T-helper 2 cell (primary cell): ENCODE results near the gene MYO18A.
"Not testable (repeated sequence)": the region's sequence is repeated elsewhere in the genome, so short reads cannot be mapped to it uniquely, and the experiment has no call there.

Source experiments
- DNase-seq, 5 experiments: peaks; one replicate each; pipeline versions ENCODE4 v3.0.0 to v3.0.0-alpha.2; 2012 to 2022

The MYO18A gene

DNA sequence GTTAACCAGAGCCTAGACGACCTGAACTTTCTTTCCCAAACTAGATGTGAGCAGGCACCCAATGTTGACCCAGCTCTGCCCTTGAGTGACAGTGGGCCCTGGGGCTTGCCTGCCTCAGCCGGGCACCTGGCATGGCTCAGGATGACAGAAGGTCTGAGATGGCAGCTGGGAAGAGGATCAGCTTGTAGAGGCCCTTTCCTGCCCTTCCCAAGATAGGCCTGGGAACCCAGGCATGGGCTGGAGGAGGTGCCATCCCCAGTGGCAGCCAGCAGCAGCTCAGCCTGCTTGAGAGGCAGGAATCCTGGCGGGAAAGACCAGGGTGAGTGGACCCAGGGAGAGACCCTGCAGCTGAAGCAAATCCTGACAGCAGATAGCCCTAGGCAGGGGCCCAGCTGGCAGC, 78.2 kb downstream of the MYO18A start:
- DNase-seq, result no peak

DNA sequence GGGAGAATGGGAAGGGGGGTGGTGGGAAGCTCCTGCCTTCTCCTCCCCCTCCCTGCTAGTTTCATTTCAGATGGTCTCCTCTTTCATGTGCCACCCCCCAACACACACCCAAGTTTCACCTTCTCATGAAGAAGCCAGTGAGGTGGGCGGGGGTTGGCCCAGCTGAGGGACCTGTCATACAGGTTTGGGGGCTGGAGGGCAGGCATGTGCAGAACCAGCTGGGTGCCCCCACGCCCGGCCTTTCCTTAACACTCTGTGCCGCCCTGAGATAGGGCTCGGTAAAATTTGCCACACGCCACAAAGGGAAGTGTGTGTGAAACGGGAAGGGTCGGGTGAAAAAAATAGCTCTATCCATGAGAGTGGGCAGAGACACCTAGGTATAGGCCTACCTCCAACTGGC, 79.9 kb downstream of the MYO18A start:
- DNase-seq, result no peak

DNA sequence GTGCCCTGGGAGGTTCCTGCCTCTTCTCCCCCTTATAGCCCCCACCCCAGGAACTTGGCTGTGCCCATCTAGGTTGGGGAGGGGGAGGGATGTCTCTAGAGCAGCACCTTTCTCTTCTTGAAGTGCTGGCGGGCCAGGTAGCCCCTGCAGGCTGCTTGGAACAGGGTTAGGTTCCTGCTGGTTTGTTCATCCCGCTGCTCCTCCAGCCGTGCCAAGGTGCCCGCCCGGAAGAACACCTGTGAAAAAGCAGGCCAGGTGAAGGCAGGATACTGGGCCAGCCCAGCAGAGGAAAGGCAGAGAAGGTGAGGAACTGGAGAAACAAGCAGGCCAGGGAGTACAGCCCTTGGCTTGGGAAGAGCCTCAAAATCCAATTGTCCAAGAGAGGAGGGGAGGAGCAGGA, 80.7 kb downstream of the MYO18A start:
- no peak for DNase-seq

DNA sequence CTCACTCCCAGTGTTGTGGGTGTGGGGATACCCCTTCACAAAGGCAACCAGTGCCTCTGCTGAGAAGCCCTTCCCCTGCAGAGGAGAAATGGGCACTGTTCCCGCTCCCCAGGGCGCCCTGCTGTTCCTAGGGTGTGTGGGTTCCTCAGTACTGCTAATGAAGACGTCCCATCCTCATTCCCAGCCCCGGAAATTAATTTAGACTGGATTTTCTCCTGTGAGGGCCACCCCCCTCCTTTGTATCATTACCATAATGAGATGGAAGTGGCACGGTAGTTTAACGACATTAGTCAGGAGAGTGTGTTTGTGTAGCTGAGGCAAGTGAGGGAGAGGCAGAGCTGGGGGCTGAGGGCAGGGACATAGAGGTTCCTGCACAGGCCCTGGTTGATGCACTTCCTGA, 84.1 kb downstream of the MYO18A start:
- DNase-seq, result no peak

DNA sequence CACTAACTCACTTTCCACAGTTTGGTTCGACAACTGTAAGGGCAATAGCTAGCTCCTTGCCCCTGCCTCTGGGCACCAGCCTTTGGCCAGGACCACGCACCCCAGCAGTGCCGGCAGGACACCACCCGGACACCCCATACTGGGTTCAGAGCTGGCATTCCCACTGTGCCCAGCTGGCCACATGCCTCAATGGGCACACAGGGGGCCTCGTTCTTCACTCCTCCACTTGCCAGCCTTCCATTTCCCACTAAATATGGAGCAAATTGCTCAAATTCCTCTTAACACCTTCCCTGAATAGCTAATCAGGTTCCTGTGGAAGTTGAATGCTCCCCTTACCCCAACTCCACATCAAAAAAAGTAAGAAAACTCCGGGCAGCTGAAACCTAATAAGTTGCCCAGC, 84.8 kb downstream of the MYO18A start:
- no peak for DNase-seq

DNA sequence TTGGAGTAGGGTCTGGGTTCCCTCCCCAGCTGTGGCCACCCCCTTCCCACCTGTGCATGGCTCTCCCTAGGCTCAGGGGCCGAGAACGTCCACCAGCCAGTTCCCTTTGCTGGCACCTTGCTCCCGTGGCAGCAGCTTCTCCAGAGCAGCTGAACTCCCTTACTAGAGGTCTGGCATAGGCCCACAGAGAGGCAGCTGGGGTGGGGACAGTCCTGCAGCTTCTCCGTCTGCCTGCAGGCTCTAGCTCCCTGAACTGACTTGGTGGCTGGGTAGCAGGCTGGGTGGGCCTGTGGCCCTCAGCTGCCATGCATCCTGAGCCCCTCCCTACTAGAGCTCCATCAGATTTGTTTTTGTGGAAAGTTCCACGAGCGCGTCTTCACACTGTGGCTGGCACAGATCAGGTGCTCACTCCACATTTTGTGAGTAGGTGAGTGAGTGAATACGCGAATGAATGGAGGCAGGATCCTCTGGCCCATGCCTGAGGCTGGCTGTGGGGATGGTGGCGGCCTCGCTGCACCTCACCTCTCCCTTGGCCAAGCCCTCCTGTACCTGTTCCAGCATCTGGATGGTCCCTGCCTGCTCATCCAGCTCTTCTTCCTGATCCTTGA, 86.0 kb downstream of the MYO18A start:
- no peak for DNase-seq

DNA sequence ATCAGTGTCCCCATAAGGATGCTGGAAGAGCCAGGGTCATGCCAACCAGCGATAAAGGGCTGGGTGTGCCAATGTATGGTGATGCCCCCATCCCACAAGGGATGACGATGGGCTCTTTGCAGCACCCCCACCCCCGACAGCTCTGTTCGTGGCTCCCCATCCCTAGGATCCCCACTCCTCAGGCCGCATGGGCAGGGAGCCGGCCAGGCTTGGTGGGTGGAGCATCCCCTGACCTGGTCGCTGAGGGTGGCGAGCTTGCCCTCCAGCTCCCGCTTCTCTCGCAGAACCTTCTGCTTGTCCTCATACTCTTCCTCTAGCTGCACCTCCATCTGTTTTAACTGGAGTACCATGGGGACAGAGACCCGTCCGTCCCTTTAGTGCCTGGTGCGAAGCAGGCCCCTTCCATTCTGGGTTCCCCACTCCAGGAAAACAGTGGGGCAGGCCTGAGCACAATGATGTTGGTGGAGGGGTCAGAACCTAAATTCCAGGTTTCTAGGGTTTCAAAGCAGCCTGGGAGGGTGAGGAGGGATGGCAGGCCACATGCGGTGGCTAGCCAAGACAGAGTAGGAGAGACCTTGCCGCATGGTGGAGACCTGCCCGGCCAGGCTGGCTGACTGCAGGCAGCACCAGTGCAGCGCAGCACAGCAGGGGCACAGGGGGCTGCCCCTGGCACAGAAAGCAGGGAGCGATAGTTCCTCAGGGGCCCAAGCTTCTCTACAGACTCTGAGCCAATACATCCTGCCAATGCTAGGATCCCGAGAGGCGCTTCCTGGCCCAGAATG, 86.9 kb downstream of the MYO18A start:
- DNase-seq, result no peak

DNA sequence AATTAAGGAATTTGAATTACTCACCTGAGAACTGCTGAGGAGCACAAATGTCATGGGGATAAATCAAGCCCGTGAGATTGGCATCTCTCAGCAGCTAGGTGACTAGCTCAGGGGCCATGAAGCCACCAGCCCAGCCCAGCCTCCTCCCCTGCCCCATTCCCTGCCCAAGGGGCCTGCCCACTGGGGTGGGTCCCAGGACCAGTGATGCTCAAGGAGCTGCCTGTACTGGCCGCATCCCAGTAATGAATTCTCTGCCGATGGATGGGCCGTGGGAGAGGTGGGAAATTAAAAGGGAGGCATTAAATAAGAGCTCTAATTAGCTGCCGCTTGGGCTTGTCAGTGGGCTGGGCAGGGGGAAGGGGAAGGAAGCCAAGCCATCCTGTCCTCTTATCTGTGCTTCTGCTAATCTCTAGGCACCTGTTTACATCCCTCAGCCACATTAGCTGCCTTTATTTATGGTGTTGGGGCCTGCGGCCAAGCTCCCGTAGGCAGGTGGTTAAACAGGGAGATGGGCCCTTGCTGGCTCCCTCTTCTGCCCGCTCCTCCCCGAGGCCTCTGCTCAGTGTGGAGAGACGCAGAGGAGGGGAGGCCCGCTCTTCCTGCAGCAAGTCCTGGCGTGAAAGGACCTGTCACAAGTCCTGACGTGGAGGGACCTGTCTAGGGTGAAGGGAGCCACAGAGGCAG, 88.5 kb downstream of the MYO18A start:
- DNase-seq, result no peak

DNA sequence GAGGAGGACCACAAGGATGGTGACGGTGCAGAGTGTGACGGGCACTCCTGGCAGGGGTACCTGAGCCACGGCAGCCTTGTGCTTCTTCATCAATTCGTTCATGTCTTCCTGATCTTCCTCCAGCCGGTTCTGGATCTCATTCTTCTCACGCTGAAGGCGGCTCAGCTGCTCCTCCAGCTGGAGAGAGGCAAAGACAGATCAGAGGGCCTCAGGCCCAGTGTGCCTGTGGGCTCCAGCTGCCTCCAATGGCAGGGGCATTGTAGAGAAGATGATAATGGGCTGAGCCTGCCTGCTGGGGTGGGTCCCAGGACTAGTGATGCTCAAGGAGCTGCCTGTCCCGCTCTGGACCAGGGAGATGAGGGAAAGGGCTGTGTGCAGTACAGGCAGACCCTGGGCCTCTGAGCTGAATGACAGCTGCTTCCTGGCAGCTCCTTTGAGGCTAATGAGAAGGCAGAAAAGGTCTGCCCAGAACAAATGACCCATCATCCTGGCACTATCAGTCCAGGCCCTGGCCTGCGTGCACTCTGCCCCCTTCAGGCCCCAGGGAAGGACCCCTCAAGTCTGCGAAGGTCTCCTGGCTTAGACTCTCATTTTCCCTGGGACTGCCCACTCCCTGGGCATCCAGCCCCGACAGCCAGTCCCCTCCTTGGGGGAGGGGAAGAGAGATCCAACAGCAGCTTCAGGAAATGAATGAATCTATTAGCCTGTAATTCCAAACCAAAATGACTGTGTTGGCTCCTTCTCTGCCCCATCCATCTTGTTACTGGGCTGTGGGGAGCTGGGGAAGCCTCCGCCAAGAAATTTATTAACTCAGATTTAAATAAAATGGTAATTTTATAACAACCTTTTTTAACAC, 89.2 kb downstream of the MYO18A start:
- DNase-seq, result no peak

DNA sequence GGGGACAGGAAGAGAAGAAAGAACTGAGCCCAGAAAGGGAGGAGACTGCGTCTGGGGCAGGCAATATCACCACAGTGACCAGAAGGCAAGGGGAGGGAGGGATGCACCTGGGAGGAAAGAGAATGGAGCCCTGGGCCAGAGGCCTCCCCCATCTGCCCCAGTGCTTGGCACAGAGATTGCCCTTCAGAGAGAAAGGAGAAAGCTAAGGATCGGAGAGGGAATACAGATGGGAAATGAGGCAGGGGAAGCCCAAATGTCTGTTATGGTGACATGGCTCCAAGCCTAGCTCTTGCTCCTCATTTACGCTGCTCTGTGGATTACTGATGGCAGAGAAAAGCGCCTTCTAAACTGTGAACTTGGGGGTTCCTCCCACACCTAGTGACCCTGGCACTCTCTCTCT, 90.1 kb downstream of the MYO18A start:
- DNase-seq, result no peak

DNA sequence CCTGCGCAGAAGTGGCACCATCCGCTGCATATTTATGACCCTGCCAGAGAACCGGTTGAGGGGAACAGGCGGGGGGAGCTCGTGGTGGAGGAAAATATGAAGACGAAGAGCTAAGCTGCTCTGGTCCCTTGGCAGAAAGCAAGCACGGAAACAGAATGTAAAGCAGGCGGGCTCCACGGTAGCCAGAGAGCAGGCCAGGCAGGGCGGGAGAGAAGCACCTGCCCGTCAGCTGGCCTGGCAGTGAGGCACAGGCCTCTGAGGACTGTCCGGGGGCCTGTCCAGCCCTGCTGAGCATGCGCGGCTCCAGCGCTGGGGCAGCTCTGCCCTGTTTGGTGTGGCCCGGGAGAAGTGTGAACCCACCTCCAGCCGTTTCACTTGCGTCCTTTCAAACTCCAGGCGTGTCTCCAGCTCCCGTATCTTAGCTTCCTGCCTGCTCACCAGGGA, 90.6 kb downstream of the MYO18A start:
- DNase-seq, result no peak

DNA sequence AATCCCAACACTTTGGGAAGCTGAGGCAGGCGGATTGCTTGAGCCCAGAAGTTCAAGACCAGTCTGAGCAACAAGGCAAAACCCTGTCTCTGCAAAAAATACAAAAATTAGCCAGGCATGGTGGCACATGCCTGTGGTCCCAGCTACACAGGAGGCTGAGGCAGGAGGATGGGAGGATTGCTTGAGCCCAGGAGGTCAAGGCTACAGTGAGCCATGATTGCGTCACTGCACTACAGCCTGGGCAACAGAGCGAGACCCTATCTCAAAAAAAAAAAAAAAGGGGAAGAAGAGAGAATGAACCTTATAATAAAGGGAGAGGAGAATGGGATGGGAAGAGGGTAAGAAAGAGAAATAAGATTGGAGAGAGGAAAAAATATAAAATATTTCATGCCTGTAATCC, 91.4 kb downstream of the MYO18A start:
- DNase-seq, result not testable (repeated sequence)

DNA sequence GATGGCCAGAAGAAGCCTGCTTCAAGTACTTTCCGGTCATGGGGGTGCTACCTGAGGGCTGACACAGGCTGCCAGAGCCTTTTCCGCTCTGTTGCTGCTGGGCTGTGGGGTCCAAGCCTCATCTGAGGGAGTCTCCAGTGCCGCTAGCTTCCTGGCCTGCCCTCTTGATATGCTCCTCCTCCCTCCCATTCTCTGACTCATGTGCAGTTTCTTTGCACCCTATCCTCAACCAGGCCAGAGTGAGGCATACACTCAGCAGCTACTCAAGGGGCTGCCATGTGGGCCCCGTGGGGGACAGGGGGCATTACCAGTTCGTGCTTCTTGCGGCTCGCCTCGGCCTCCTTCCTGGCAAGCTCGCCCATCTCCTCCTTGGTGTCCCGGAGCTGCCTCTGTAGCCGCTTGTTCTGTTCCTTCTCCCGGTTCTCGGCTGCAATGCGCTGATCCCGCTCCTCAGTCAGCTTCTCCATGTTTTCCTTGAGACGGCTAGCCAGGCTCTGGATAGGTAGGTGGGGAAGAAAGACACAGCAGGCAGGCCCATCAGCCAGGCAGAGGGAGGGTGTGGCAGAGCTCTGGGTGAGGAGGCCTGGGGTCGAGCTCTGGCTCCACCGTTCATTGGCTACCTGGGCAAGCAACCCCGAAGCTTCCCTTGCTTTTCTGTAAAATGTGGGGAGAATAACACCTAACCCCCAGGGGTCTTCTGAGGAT, 93.4 kb downstream of the MYO18A start:
- DNase-seq, result no peak

DNA sequence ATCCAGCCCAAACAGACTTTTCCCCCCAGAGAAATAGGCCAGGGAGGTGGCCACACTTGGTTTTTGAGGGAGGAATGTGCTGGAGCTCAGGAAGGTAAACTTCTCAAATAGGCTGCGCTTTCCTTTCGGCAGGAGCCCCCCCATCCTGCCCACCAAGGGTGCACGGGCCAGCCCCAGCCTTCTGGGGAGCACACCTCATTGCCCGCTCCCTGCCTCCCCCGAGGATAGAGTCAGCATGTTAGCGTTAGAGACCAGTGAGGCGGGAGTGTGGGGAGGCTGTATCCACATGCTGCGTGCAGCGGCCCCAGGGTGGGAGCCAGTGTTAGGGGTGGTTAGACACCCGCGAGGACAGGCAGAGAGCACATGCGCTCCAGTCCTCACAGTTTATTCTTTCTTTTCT, 95.0 kb downstream of the MYO18A start:
- DNase-seq, result no peak

DNA sequence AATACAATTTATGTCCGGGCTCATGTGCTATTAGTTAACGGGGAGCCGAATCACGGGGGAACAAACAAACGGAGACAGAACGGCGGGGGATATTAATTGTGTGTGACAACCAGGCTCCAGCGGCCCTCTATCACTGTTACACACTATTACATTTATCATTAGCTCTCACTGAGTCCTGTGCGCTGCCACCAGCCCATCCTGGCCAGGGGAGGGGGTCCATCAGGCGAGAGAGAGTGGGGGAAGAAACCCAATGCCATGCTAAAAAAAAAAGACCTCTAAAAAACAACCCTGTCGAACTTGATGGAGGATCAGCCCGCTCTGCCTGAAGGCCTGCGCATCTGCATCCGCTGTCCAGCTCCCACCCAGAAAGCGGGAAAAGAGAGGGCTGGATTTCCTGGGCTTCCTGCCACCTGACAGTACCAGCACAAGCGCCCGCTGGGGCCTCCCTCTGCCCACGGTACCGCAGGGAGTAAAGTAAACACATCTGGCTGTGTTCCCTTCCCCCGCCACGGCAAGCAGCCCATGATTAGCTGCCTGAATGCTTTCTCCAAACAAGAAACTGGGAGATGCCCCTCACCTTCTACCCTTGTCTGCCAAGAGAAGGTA, 95.6 kb downstream of the MYO18A start:
- no peak for DNase-seq

DNA sequence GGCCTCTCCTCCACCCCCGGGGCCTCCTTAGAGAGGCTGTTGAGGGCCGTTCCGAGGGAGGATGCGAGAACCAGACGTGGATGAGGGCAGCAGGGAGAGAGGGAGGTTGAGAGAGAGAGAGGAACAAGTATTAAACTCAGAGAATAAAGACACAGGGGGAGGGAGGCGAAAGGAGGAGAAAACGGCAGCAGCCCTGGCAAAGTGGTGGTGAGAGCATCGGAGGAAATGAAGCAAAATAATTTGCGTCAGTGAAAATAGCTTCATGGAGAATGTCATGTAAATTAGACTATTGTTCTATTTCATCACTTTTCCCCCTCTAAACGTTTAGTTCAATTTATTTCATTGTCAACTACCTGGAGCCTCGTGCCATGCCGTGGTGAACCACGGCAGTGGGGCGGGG, 99.2 kb downstream of the MYO18A start:
- DNase-seq, result no peak

DNA sequence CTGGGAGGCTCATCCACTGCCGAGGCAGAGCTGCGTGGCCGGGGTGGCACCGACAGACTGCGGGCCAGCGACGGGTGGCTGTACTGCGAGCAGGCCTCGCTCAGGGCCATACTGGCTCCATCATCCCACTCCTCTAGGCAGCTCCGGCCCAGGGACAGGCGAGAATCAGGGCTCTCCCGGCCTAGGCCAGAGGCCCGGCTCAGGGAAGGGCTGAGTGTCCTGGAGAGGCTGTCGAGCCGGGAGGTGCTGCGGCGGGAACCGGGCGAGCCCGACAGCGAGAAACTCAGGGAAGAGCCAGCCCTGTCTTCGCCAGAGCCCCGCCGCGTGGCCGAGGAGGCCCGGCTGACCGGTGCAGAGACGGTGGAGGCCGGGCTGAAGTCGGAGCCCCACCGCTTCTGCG, 99.9 kb downstream of the MYO18A start:
- no peak for DNase-seq

DNA sequence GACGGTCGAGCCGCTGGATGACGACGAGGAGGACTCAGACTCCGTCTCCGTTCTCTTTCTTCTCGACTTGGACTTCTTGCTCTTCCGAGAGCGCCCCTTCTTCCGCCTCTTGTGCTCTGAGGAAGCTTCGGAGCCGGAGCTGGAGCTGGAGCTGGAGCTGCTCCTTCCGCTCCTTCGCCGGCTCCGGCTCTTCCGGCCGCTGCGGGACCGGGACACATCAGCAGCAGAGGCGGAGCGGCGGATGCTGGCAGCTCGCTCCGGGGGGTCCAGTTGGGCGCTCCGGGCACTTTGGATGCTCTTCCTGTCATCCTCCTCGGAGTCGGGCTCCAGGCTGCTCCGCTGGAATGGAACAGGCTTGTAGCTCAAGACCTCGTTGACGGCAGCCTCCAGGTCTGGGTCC, 100.3 kb downstream of the MYO18A start:
- no peak for DNase-seq

DNA sequence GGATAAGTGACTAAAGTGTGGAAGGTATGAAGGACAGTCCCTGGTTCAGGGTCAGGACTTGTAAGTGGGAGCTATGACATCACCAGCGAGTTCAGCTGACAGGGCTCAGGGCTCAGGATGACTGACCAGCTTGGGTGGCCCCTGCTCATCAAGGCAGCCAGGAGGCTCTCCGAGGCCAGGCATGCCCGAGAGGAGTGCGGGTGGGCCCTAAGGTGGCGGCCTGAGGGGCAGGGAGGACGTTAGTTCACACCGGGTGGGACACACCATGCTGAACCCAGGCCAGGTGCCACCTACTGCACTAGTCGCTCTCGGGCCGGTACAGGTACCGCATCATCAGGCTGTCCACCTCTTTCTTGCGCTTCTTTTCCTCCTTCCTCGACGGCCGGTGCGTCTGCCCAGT, 100.8 kb downstream of the MYO18A start:
- DNase-seq, result no peak

DNA sequence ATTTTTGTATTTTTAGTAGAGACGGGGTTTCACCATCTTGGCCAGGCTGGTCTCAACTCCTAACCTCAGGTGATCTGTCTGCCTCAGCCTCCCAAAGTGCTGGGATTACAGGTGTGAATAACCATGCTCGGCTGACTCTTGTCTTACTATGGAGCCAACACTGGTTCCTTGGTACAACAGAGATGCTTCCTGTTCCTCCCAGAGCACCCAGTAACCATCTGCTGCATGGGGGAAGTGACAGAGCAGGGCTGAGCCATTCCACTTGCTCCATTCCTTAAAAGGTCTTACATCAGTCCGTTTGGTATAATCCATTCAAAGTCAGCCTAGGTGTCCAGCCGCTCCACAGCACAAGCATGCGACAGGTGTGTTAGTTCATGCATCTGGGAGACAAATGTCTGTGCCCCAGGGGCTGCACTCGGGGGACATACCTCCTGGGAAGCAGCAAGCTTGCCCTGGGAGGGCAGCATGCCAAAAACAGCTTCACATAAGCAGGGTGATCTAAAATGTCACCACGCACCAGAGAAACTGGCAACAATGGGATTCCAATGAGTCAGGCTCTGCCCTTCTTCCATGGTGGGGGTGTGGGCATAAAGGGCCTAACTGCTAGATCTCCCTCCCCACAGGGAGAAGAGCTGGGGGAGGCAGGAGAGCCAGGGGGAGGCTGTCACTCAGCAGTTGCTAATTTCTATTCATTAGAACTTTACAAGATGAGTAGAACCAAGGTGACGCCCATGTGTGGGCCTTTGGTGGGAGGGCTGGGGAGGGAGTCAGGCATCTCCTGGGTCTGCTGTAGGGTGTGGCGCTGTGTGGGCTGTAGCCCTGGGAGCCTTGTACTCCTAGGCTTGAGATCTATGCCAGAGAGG, 101.8 kb downstream of the MYO18A start:
- no peak for DNase-seq

DNA sequence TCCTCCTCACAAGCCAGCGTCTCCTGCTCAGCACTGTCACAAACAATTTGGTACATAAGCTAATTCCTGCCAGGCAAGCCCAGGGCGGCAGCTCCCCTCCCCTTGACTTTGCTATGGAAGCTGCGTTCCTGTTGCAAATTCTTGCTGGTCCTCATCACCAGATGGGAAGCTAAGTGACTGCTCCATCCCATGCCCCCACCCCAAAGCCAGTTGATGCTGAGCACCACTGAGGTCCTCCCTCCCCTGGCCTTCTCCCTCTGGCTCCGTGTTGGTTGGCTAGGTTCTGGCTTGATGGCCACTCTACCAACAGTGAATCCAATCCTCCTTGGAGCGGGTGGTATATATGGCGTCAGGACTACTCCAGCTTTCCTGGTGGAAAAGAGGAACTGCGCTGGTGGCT, 102.9 kb downstream of the MYO18A start:
- DNase-seq, result no peak
